HG03558 (cell line): ENCODE measurements around the gene BST1.
A peak's percentile ranks its signal among the peaks of the same experiment; 100 is the strongest.

Experiments used
- ATAC-seq: cut with Tn5 transposase; IDR thresholded peaks from one replicate; pipeline ENCODE4 v1.9.1; 2021; ENCODE audit warnings: moderate number of reproducible peaks; ENCODE audit not compliant: unreplicated experiment; ENCODE audit errors: extremely low read depth

Gene BST1

GRCh38 chr4:15771216-15772058, 68.6 kb downstream of the BST1 start:
- ATAC-seq: peak; percentile 79

GRCh38 chr4:15774020-15774420, 71.2 kb downstream of the BST1 start:
- no peak for ATAC-seq

GRCh38 chr4:15776871-15777648, 74.2 kb downstream of the BST1 start:
- no peak for ATAC-seq

GRCh38 chr4:15777697-15778288, 74.9 kb downstream of the BST1 start:
- ATAC-seq: no peak

DNA sequence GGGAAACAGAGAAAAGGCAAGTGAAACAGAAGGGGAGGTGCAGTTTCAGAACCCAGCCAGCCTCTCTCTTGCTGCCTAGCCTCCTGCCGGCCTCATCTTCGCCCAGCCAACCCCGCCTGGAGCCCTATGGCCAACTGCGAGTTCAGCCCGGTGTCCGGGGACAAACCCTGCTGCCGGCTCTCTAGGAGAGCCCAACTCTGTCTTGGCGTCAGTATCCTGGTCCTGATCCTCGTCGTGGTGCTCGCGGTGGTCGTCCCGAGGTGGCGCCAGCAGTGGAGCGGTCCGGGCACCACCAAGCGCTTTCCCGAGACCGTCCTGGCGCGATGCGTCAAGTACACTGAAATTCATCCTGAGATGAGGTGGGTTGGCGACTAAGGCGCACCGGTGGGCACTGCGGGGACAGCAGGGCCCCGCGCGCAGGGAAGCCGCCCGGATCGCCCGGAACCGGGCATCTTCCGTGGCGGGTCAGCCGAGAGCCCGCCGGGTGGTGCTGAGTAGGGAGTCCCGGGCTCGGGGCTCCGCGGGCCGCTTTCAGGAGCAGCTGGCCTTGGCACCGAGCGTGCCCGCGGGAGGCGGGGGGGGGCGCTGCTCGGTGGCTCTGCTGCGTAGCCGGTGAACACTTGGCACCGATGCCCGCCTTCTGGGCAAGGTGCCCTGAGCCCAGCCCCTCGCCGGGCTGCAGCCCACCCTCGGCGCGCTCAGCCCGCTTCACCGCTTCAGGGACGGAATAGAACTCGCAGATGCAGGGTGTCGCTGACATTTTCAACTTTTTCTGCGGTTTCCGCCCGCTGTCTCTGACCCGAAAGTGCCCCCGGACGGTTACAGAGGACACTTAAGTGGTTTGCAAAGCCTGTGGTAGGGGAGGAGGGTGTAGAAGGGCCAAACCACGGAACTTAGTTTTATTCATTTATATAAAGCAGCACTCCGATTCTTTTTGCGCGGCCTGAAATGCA, 75.7 kb downstream of the BST1 start, which contains the start of gene CD38:
Gene CD38, plus strand, starts transcription at position 40 of the 953 bp plus-strand sequence. Its CDS starts 87 bp downstream, at position 127.
- ATAC-seq: peak; percentile 47

DNA sequence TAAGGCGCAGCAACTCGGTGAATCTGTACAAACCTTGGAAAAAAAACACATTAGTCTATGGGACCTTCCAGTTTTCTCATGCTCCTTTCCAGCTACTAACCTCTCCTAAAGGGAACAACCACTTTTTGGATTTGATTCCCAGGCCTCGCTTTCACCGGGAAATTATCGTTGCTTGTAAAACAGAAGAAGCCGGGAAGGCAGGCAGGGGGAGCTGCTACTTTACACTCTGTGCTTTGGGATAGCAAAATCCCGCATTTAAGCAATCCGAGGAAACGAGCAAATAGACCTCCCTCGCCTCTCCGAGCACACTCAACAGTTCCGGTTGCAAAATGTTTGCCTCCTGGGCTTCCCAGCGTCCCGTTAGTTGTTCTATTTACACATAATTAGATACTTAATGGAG, 76.4 kb downstream of the BST1 start:
- no peak for ATAC-seq

DNA sequence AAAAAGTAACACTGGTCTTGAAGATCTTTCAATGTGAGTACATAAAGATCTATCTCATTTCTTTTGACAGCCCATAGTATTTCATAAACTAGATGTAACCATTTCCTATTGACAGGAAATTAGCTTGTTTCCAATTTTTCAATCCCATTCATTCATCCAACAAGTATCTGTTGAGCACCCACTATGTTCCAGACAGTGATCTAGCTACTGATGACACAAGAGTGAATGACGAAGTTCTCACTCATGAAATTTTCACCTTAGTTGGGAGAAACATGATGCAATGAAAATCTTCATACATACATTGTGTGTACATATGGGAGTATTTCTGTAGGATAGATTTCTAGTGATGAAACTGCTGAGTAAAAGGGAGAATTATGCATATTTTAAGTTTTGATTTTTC, 76.9 kb downstream of the BST1 start:
- ATAC-seq: no peak

DNA sequence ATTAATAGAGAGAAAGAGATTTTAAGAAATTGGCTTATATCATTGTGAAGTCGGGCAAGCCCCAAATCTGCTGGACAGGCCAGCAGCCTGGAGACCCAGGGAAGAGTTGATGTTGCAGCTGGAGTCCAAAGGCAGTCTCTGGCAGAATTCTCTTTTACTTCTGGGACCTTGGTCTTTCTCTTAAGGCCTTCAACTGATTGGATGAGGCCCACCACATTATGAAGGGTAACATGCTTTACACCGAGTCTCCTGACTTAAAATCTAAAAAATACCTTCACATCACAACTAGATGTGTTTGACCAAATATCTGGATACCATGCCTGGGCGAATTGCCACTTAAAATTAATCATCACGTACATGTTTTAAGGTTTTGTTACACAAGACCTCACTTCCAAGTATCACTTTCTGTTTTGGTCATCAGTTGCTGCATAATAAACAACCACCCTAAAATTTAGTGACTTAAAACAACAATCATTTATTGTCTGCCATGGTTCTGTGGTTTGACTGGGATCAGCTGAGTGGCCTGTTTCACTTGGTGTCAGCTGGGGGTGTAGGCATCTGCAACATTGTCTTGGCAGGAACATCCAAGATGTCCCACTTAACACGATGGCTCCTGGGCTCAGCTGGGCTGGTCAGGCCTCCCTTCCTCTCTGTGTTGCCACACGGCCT, 78.7 kb downstream of the BST1 start:
- ATAC-seq: peak; percentile 20
